Middle frontal gyrus (tissue), 1 donor: Measurements from ENCODE around the gene KCNG3.

Experiments
- DNase-seq: peaks from one replicate; pipeline ENCODE4 v3.0.0-alpha.2; 2015; ENCODE audit warnings: low spot score; ENCODE audit errors: extremely low spot score

The KCNG3 gene

GRCh38 chr2:42493468-42494354 lies at the start of gene KCNG3:
KCNG3 (minus strand) TSS chr2:42493982; CDS start chr2:42493501, 481 bp downstream.
- DNase-seq: no peak

GRCh38 chr2:42542871-42543270 lies 49.1 kb upstream of the KCNG3 start:
- no peak for DNase-seq

- no peak for DNase-seq
These were observed 43.7 kb upstream of the KCNG3 start for GRCh38 chr2:42537493-42537892.

- no peak for DNase-seq
These were observed 38.6 kb upstream of the KCNG3 start for GRCh38 chr2:42532397-42532796.

- DNase-seq: no peak
These were observed 29.6 kb upstream of the KCNG3 start for GRCh38 chr2:42523341-42523740.

GRCh38 chr2:42522035-42522434 lies 28.3 kb upstream of the KCNG3 start:
- no peak for DNase-seq

GRCh38 chr2:42519624-42520023 lies 25.8 kb upstream of the KCNG3 start:
- no peak for DNase-seq

GRCh38 chr2:42516418-42516901 lies 22.7 kb upstream of the KCNG3 start:
- no peak for DNase-seq

- no peak for DNase-seq
These were observed 19.6 kb upstream of the KCNG3 start for GRCh38 chr2:42513252-42513918.

- DNase-seq: no peak
These were observed 16.9 kb upstream of the KCNG3 start for GRCh38 chr2:42510608-42511243.

- DNase-seq: no peak
These were observed 16.4 kb upstream of the KCNG3 start for GRCh38 chr2:42510191-42510590.

- DNase-seq: no peak
These were observed 10.8 kb upstream of the KCNG3 start for GRCh38 chr2:42504364-42505230.

GRCh38 chr2:42503291-42503690 lies 9.5 kb upstream of the KCNG3 start:
- no peak for DNase-seq

- DNase-seq: no peak
These were observed 4.7 kb upstream of the KCNG3 start for GRCh38 chr2:42498497-42498896.

GRCh38 chr2:42495611-42496010 lies 1.8 kb upstream of the KCNG3 start:
- DNase-seq: no peak

GRCh38 chr2:42495234-42495581 lies 1.4 kb upstream of the KCNG3 start:
- DNase-seq: no peak

- DNase-seq: no peak
These were observed 812 bp upstream of the KCNG3 start for GRCh38 chr2:42494355-42495233.

GRCh38 chr2:42492691-42493467 lies 903 bp downstream of the KCNG3 start:
- DNase-seq: no peak

GRCh38 chr2:42488297-42488696 lies 5.5 kb downstream of the KCNG3 start:
- DNase-seq: no peak
